Right forelimb (tissue), 1 donor: Measurements from ENCODE around the gene OR5P2.
"Not testable (repeated sequence)": the region's sequence is repeated elsewhere in the genome, so short reads cannot be mapped to it uniquely, and the experiment has no call there.

Source experiments
- DNase-seq: peaks from one replicate; pipeline ENCODE4 v3.0.0-alpha.2; 2018

Gene OR5P2

DNA sequence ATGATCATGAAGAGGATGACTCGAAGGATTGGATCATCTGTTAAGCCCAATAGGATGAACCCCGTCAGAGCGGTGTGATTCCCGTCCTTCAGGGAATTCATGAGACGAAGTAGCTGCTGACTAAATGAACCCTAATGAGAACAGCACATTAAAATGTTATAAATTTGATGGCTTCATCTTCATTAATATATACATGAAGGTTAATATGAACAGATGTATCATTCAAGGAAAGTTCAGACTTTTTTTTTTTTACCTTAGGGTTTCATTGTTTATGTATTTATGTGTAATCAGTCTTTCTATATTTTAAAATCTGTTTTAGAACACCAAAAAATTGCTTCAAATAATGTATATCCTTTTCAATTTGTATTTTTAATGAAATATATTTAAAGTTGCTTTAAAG lies at the start of gene OR5P2:
OR5P2 (minus strand) TSS at position 101 of the 400 bp plus-strand sequence; CDS start at position 101, 0 bp downstream.
- DNase-seq = no peak

DNA sequence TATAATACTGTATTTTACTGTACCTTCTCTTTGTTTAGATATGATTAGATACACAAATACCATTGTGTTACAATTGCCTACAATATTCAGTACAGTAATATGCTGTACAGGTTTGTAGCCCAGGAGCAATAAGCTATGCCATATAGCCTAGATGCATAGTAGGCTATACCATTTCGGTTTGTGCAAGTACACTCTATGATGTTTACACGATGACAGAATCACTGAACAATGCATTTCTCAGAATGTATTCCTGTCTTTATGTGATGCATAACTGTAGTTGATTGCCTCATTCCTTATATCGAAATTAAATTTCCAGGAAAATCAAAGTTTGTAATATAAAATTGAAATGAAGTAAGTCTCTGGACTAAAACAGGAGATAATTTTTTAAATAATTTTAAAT lies 49.3 kb upstream of the OR5P2 start:
- no peak for DNase-seq

DNA sequence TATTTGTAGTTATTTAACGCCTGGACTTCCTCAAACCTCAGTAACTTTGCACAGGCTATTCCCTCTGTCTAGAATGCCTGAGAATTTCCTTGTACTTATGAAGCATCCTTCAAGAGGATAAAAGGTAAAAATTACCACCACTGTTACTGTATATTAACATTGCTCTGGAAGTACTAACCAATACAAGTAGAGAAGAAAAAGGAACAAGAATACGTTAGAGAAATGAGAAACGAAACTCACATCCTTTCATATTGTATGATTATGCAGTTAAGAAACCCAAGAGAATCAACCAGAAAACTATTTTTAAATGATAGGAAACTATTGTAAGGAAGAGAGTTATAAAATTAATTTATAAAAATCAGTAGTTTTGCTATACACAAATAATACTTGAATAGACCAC lies 48.2 kb upstream of the OR5P2 start:
- DNase-seq = no peak

GRCh38 chr11:7844521-7844920 lies 47.8 kb upstream of the OR5P2 start:
- no peak for DNase-seq

GRCh38 chr11:7840578-7840977 lies 43.8 kb upstream of the OR5P2 start:
- no peak for DNase-seq

DNA sequence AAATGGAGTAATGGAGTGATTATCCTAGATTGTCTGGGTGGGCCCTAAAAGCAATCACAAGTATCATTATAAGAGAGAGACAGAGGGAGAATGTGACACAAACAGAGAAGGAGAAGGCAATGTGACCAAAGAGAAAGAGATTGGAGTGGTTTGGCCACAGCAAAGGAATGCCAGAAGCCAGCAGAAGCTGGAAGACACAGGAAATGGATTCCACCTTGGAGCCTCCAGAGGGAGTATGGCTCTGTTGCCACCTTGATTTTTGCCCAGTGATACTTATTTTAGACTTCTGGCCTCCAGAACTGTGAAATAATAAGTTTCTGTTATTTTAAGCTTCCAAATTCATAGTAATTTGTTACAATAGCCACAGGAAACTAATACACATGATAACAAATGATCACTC lies 36.8 kb upstream of the OR5P2 start:
- no peak for DNase-seq

- no peak for DNase-seq
These were observed 34.0 kb upstream of the OR5P2 start, which contains the start of gene OR5P3 for GRCh38 chr11:7830740-7831139. Gene OR5P3, minus strand, starts transcription at chr11:7830840.

DNA sequence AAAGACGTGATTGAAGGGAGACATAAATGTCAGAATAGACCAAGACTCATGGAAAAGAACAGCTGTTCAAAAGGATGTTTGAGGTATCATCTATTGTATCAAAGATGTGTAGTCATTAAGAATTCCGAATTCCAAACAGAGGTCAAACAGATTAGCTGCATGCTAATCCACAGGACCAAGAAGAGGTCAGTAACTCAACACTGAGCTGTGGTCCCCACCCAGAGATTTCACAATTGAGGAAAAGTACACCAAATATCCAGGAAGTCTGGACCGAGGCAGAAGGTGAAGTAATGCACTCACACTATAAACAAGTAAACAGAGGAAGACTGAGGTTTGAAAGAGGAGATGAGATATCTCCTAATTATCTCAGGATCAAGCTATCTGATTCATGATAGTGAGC lies 29.6 kb upstream of the OR5P2 start:
- no peak for DNase-seq

DNA sequence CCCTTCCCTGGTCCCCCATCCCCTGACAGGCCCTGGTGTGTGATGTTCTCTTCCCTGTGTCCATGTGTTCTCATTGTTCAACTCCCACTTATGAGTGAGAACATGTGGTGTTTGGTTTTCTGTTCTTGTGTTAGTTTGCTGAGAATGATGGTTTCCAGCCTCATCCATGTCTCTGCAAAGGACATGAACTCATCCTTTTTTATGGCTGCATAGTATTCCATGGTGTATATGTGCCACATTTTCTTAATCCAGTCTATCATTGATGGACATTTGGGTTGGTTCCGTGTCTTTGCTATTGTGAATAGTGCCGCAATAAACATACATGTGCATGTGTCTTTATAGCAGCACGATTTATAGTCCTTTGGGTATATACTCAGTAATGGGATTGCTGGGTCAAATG lies 23.7 kb upstream of the OR5P2 start:
- DNase-seq = not testable (repeated sequence)

GRCh38 chr11:7814897-7815296 lies 18.2 kb upstream of the OR5P2 start:
- not testable (repeated sequence) for DNase-seq

DNA sequence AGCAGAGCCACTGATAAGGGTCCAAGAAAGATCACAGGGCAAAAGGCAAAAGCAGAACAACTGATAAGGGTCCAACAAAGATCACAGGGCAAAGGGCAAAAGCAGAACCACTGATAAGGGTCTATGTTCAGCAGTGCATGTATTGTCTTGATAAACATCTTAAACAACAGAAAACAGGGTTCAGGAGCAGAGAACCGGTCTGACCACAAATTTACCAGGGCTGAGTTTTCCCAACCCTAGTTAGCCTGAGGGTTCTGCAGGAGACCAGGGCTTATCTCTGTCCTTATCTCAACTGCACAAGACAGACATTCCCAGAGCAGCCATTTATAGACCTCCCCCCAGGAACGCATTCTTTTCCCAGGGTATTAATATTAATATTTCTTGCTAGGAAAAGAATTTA lies 13.6 kb upstream of the OR5P2 start:
- DNase-seq = not testable (repeated sequence)

- no peak for DNase-seq
These were observed 3.5 kb downstream of the OR5P2 start for GRCh38 chr11:7793233-7793632.

DNA sequence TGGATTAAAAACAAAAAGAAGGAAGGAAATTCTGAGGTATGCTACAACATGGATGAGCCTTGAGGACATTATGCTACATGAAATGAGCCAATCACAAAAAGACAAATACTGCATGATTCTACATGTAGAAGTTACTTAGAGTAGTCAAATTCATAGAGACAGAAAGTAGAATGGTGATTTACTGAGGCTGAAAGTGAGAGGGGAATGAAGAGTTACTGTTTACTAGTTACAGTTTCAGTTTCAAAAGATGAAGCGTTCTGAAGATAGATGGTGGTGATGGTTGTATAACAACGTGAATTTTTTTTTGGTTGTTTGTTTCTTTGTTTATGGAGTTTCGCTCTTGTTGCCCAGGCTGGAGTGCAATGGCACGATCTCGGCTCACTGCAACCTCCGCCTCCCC lies 9.5 kb downstream of the OR5P2 start:
- DNase-seq = no peak

DNA sequence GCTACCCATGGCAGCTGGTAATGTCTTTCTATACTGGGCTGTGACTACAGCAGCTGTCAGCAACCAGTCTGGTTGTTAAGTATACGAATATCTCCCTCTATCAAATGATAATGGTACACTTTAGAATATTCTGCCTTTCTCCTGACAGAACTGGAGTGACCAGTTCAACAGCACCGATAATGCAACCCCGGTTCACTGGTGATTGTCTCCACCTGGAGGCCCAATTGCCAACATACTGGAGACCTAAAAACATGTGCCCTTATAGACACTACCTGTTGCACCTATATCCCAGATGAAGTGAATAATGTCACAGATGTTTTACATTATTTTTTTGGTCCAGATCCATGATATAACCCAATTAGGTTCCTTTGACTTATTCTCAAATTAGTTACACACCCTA lies 21.1 kb downstream of the OR5P2 start:
- no peak for DNase-seq

- not testable (repeated sequence) for DNase-seq
These were observed 32.4 kb downstream of the OR5P2 start for GRCh38 chr11:7764301-7764700.

DNA sequence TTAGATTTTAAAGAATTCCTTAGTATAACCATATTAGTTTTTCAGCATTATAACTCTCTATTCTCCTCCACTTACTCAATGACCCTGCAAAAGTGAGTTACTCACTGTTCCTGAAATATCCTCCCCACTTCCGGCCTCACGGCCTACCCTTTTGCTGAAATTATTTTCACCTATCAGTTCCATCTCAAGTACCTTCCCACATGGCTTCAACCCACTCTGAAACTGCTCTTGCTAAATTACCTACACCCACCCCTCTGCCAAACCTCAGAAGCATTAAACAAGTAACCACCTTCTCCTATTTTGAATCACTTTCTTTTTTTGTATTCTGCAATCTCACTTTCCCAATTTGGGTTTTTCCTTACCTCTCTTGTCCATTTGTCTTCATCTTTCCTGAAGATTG lies 37.7 kb downstream of the OR5P2 start:
- DNase-seq = no peak

DNA sequence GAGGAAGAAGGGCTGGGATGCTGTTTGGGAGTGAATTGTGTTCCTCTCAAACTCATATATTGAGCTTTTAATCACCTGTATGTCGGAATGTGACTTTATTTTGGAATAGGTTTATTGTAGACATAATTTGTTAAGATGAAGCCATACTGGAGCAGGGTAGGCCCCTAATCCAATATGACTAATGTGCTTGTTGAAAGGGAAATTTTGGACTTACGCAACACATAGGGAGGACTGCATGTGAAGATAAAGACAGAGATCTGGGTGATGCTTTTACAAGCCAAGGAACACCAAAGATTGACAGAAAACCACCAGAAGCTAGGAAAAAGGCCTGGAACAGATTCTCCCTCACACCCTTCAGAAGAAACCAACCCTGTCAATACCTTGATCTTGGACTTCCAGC lies 47.3 kb downstream of the OR5P2 start:
- no peak for DNase-seq
